HG03025 (cell line): Measurements from ENCODE around the gene PLA2G4F.

Source experiments
- ATAC-seq: cut with Tn5 transposase; IDR thresholded peaks from one replicate; pipeline ENCODE4 v1.9.1; 2021; ENCODE audit warnings: mild to moderate bottlenecking, moderate library complexity; ENCODE audit not compliant: unreplicated experiment, low FRiP score

Gene PLA2G4F

DNA sequence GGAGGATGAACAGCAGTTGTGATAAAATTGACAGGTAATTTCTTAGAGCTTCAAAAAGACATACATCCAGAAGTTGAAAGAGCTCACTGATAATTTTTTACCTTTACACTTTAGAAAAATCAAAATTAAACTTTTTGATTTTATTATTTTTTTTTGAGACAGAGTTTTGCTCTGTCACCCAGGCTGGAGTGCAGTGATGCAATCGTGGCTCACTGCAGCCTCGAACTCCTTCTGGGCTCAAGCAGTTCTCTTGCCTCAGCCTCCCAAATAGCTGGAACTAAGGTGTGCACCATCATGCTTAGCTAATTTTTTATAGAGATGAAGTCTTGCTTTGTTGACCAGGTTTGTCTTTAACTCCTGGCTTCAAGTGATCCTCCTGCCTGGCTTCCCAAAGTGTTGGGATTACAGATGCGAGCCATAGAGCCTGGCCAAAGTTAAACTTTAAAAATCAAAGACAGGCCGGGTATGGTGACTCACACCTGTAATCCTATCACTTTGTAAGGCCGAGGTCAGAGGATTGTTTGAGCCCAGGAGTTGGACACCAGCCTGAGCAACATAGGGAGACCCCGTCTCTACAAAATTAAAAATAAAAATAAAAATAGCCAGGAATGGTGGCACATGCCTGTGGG is 21.7 kb downstream of the PLA2G4F start:
- ATAC-seq, result no peak

DNA sequence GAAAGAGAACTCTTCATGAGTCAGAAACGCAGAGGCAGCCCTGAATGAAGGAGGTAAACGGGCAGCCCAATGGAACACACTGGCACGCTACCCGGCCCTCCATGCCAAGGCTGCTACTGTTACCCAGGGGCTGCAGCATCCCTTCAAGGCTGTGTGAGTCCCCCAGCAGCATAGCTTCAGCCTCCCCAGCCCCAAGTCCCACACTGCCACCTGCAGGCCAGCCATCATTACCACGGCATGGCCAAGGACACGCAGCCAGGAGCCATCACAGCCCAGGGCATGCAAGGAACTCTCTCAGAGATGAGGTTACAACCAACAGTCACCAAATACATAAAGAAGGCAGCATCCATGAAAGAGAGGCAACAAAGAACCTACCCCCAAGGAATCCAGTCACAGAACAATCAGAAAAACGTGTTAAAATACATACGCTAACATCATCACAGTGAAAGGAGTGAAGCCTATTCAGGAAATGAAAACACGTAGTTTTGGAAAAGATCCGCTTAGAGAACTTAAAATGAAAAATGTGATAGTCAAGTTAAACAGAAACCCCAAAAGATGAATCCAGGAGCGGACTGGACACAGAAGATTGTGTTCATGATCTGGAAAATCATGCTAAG is 22.4 kb downstream of the PLA2G4F start:
- no peak for ATAC-seq

DNA sequence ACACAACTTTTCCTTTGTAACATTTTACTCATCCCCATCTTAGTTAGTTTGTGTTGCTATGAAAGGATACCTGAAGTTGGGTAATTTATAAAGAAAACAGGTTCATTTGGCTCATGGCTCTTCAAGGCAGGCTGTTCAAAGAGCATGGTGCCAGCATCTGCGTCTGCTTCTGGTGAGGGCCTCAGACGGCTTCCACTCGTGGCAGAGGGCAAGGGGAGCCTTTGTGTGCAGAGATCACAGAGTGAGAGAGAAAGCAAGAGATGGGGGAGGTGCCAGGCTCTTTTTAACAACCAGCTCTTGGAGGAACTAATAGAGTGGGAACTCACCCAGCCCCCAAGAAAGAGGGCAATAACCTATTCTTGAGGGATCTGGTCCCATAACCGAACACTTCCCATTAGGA is 23.1 kb downstream of the PLA2G4F start:
- ATAC-seq, result no peak

DNA sequence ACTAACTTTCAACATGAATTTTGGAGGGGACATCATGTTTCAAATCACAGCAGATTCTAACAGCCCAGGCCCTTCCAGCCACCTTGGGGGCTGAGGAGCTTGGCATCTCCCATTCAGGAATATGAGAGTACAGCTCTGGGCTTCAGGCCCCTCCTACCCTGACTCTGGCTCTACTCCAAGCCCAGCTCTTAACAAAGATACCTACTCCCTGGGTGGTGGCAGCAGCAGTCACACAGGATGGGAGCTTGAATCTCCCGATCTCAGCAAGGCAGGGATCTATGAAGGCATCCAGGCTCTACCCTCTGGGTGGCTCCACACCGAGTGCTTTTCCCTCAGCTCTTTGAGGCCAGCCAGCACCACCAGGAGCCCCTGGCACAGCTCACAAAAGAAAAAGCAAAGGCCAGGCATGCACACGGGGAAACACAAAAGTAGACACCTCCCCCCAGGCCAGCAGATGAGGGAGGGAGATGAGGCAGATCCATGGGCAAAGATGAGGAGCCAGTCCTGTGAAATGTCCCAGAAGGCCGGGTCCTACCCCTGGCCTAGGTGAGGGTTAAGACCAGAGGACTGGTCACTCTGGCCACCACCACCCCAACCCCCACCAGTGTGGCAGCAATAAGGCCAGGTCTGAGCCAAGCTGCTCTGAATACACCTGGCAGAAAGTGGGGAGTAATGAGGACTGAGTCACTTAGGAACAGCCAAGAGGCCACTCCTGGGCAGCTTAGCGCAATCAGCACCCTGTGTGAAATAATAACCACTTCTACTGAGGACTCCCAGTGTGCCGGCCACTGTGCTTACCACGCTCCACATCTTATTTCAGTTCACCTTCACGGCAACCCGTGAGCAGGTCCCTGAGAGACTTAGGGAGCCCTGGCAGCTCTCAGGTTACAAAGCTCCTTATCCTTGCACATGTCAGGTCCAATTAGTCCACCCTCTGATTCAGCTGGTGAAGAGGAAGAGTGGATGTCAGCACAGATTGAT is 24.3 kb downstream of the PLA2G4F start:
- ATAC-seq, result no peak

DNA sequence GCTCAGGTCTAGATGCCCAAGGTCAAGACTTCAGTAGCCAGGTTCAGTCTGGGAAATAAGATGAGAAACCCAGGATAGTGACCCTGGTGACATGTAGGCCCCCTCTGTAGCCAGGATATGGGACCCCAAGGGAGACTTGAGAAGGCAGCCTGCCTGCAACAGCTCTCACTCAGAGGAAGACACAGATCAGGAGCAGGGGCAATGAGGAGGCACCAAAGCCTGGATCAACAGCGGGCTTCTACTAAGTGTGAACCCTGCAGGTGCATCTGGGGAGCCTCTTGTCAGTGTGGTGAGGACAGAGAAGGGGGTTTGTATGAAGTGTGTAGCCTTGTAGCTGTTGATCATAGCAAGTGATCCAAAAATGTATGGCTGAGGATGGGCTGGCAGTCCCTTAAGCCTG is 25.4 kb downstream of the PLA2G4F start:
- ATAC-seq, result no peak

DNA sequence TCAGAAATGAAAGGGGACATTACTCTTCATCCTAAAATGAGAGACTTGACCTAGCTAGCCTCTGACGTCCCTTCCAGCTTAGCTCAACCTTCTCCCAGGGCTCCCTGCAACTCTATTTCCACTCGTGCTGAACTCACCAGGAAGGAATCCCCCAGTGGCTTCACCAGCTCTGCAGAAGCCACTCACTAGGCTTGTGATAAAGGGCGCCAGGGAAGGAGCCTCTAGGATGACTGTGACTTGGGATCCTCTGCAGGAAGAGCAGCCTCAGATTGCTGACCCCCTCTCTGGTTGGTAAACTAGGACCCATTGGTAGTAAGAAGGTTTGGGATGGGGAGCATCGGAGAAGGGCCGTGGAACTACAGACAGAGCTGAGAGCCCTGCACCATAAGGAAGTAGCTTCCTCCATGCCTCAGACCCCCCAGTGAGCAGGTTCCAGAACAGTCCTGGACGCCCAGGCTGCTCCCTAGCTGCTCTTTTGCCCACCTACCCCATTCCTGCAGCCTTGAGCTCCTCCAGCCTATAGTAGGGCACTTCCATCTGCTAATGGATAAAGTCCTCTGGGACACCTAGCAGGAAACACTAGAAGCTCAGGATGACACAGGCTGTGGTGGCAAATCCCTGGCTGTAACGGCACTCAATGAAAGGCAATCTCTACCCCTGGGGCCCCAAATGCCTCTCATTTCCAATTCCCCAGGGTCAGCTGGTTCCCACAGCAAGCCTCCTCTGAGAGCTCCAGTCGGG is 26.0 kb downstream of the PLA2G4F start:
- ATAC-seq, result no peak

DNA sequence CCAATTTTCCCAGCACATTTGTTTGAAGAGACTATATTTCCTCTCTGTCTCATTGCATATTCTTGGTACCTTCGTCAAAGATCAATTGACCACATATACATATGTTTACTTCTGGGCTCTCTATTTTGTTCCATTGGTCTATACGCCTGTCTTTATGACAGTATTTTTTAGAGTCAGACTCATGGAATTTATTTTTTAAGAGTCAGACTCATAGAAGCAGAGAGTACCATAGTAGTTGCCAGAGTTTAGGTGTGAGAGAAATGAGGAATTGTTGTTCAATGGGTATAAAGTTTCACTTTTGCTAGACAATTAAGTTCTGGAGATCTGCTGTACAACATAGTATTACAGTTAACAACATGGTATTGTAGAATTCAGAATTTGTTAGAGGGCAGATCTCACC is 27.1 kb downstream of the PLA2G4F start:
- no peak for ATAC-seq

DNA sequence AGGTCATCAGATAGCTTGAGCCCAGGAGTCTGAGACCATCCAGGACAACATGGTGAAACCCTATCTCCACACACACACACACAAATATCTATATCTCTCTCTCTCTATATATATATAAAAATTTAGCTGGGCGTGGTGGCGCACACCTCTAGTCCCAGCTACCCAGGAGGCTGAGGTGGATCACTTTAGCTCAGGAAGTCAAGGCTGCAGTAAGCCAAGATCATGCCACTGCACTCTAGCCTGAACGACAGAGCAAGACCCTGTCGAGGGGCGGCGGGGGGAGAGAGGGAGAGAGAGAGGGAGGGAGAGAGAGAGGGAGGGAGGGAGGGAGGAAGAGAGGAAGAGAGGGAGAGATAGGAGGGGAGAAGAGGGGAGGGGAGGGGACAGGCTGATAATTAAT is 28.0 kb downstream of the PLA2G4F start:
- no peak for ATAC-seq

DNA sequence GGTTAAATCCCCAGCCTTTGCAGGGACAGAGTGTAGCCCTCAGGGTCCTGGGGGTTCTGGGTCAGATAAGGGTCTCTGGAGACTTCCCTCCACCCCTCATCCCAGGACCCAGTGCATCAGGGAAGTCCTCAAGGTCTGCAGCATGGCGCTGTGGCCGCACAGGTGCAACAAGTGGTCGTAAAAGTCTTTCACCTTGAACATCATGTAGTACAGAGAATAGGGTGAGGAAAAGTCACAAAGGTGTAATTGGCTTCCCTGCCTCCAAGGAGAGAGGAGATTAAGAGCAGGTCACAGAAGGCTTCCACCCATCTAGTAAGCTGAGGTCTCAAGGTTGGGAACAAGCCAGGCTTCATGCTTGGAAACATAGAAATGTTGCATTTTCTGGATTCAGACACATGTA is 32.9 kb downstream of the PLA2G4F start:
- ATAC-seq, result no peak

DNA sequence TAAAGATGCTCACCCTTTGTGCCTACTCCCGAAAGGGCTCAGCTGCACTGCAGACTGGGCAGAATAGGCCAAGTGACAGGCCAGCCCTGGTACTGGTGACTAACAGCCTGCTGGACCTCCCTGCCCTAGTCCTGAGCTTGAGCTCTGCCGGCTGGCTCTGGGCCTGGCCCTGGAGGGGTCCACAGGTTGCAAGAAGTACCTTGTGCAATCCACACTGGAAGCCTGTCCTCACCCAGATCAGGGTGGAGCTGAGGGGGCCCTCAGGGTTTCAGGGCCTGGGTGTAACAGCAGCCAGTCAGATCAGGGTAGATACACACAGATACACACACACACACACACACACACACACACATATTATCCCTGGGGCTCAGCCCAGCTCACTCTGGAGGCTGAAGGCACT is 34.8 kb downstream of the PLA2G4F start:
- ATAC-seq, result no peak

DNA sequence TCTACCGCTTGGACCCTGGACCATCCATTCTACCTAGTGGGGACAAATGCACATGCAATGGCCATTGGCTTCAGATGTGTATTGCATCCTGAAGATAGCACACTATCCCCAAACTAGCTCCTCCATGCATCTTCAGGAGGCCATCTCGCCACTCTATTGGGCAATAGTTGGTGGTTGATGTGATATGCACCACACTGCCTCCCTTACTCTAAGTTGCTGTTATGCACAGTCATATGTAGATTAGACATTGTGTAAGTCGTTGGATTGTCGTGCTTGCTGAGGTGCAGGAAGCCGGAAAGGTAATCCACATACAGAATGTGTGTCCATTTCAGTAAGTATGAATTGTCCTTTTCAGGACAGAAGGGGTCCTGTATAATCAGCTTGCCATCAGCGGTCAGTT is 35.4 kb downstream of the PLA2G4F start:
- ATAC-seq, result no peak

DNA sequence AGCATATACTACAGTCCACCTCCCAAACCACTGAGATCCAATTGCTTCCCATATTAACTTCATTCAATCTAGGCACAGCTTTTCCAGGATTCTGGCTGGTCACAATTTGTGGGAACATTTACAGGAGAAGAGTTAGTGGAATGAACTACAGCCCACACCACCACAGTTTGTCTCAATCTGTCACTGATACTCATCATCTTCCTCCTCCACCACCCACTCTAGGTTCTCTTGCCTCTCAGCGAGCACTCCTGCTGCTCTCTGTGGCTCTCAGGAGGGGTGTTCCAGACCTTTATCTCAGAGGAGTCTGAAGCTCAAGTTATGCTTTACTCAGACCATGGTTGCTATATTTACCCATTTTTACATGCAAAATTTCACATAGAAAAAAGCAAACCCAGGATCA is 36.2 kb downstream of the PLA2G4F start:
- no peak for ATAC-seq

DNA sequence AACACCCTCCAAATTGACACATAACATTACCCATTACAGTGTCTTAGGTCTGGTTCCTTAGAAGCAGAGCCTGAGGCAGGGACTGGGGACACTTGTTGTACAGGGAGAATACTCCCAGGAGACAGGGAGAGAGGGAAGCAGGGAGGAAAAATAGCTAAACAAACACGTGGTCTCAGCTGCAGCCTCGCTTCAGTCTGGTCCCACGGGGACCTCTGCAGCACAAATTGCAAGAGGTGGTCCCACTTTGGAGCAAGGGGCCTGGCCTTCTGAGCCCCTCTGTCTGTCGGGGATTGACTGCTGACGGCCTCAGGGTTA is 37.0 kb downstream of the PLA2G4F start:
- ATAC-seq, result no peak

DNA sequence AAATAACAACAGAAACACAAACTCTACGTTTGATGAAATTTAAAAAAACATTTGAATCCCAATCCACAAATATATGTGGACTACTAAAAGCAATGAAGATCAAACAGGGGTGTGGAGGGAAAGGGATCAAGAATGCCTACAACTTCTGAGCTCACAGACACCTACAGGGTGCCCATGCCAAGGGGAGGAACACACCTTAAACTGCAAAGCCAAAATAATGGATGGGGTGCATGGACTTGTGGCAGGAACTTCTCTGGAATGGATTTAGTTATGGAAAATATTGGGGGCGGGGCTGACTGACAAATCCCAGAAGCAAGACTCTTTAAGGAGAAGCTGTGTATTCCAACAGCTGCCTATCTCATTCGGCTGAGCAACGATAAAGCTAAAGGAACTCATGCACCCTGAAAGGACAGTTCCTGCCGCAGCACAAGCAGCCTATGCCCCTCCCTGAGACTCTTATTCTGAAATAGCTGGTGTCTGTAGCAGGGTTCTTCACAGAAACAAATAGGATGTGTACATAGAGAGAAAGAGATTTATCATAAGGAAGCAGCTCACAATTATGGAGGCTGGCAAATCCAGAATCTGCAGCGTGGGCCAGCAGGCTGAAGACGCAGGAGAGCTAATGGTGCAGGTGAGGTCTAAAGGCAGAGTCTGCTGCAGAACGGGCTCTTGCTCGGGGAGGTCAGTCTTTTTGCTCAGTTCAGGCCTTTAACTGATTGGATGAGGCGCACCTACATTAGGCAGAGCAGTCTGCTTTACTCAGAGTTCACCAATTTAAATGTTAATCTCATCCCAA is 37.6 kb downstream of the PLA2G4F start:
- no peak for ATAC-seq

DNA sequence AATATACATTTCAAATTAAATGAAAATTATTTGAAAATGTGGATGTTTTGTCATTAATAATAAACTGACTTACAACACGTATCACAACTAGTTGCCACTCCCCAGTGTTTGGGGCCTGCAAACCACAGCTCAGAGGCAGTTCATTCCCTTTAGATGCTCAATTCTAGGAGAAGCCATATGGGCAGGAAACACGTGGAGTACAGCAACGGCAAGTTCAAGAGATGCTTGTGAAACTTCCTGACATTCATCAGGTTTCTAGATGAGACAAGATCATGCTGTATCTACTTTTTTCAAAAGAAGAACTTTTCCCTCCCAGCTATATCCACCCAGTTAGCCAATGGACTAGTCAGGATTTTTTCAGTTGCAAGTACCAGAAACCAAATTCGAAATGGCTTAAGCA is 44.5 kb downstream of the PLA2G4F start:
- no peak for ATAC-seq

DNA sequence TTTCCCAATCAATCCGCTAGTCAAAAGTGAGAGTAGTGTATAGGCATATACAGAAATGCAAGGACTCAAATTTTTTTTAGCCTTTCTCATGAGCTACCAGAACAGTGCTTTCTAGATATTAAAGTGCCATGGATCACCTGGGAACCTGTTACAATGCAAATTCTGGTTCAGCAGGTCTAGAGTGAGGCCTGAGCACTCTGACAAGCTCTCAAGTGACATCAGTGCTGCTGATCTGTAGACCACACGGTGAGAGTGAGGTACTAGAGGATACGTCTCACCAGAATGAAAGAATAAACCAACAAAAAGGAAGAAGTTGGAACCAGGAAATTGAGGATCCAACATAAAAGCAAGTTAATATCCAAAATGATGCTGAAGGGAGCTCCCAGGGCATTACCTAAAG is 46.1 kb downstream of the PLA2G4F start:
- no peak for ATAC-seq

DNA sequence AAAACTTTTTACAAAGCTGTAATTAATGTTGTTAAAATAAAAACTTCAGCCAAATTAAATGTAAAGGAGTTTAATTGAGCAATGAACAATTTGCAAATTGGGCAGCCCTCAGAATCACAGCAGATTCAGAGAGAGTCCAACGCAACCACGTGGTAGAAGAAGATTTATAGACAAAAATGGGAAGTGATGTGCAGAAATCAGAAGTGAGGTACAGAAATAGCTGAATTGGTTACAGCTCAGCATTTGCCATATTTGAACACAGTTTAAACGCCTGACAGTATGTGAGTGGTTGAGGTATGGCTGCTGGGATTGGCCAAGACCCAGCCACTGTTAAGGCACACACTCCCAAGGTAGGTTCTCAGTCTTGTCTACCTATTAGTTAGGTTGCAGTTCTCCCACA is 47.6 kb downstream of the PLA2G4F start:
- no peak for ATAC-seq

DNA sequence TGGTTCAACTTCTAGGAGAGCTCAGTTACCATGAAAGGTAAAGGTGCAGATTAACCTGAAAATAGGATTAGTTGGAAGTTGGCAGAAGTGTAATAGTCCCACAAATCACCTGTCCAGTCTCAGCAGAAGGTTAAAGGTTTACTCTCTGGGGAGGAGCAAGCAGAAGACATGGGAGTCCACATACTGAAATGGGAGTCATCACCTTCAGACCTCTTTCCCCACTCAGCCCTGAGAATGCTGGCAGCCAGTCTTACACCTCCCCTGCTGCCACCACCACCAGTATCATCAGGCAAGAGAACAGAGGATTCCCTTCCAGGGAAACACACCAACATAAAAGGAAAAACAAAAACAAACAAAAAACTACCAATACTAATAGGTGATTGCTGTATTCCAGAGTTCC is 48.2 kb downstream of the PLA2G4F start:
- ATAC-seq, result no peak

DNA sequence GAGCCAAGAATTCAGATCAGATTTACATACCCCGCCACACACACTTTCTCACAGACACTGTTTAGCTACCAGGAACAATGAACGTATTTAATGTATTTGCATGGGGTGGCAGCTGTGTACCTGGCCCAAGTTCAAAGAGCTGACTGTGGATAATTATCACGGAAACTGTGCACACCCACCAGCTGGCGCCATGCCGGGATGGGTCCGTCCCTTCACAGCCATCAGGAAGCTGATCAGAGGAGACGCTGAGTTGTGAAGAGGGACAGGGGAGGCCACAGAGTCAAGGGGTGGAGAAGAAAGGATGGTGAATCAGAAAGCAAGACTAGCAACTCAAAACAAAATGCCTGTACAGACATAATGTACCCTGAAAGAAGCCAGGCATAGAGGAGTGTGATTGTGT is 49.0 kb downstream of the PLA2G4F start:
- ATAC-seq, result no peak

DNA sequence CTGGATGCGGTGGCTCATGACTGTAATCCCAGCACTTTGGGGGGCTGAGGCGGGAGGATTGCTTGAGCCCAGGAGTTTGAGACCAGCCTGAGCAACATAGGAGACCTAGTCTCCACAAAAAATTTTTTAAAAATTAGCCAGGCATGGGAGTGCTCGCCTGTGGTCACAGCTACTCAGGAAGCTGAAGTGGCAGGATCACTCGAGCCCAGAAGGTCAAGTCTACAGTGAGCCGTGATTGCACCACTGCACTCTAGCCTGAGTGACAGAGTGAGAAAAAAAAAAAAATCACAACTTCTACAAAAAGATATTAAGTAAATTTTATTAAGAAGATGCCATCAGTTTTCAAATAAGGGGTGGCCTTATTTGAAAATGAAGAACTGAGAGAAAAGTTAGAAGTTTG is 50.1 kb downstream of the PLA2G4F start:
- ATAC-seq, result no peak
